HepG2 (cell line): Measurements from ENCODE around the gene PTEN.

Source experiments
- CTCF ChIP-seq: sonication (generic); formaldehyde crosslinking; IDR thresholded peaks from 2 replicates; pipeline ENCODE4 v1.5.0; 2020; ENCODE audit warnings: mild to moderate bottlenecking, missing genetic modification reagents, moderate library complexity
- GATAD2A ChIP-seq: IDR thresholded peaks from 2 replicates; pipeline ENCODE4 v1.6.1; 2016
- JUNB ChIP-seq: sonication (generic); formaldehyde crosslinking; IDR thresholded peaks from 2 replicates; pipeline ENCODE4 v1.8.0; 2022; ENCODE audit warnings: missing genetic modification reagents, mild to moderate bottlenecking, borderline replicate concordance
- MYNN ChIP-seq: sonication (generic); formaldehyde crosslinking; IDR thresholded peaks from 2 replicates; pipeline ENCODE4 v1.4.0; 2020; ENCODE audit warnings: mild to moderate bottlenecking, low read depth, missing genetic modification reagents
- POLR2AphosphoS2 ChIP-seq: IDR thresholded peaks from 2 replicates; pipeline ENCODE4 v1.6.1; 2011; ENCODE audit warnings: low read depth, low read length, improper control_type of control experiment
- SMAD3 ChIP-seq: sonication (generic); formaldehyde crosslinking; IDR thresholded peaks from 2 replicates; pipeline ENCODE4 v1.4.0; 2020; ENCODE audit warnings: missing genetic modification reagents
- SP5 ChIP-seq: IDR thresholded peaks from 2 replicates; pipeline ENCODE4 v1.6.1; 2016; ENCODE audit warnings: low read depth, borderline replicate concordance
- TCF7 ChIP-seq: sonication (generic); IDR thresholded peaks from 2 replicates; pipeline ENCODE4 v1.6.1; 2016; ENCODE audit warnings: antibody characterized with exemption, low read depth
- TCF7L2 ChIP-seq: IDR thresholded peaks from 2 replicates; pipeline ENCODE4 v1.6.1; 2011; ENCODE audit warnings: mild to moderate bottlenecking, low read depth, low read length, moderate library complexity
- ZNF224 ChIP-seq: sonication (generic); formaldehyde crosslinking; IDR thresholded peaks from 2 replicates; pipeline ENCODE4 v1.5.0; 2020; ENCODE audit warnings: mild to moderate bottlenecking, missing genetic modification reagents
- ZNF280D ChIP-seq: sonication (generic); formaldehyde crosslinking; IDR thresholded peaks from 2 replicates; pipeline ENCODE4 v1.5.1; 2020; ENCODE audit warnings: mild to moderate bottlenecking, missing genetic modification reagents
- ZNF281 ChIP-seq: sonication (generic); formaldehyde crosslinking; IDR thresholded peaks from 2 replicates; pipeline ENCODE4 v1.4.0; 2020; ENCODE audit warnings: missing genetic modification reagents, borderline replicate concordance
- ZNF350 ChIP-seq: sonication (generic); formaldehyde crosslinking; IDR thresholded peaks from 2 replicates; pipeline ENCODE4 v1.4.0; 2020; ENCODE audit warnings: mild to moderate bottlenecking, low read depth, missing genetic modification reagents, borderline replicate concordance
- ZSCAN22 ChIP-seq: sonication (generic); formaldehyde crosslinking; IDR thresholded peaks from 2 replicates; pipeline ENCODE4 v1.4.0; 2020; ENCODE audit warnings: mild to moderate bottlenecking, missing genetic modification reagents

- no peak for TF ChIP-seq POLR2AphosphoS2
- TF ChIP-seq TCF7 = no peak
- TF ChIP-seq JUNB (CRISPR knock-in tag) = no peak
- TF ChIP-seq CTCF (CRISPR knock-in tag) = no peak
- no peak for TF ChIP-seq ZNF350 (CRISPR knock-in tag)
- no peak for TF ChIP-seq SMAD3 (CRISPR knock-in tag)
- TF ChIP-seq GATAD2A (CRISPR knock-in tag) = no peak
- TF ChIP-seq ZNF280D (CRISPR knock-in tag) = no peak
- TF ChIP-seq ZSCAN22 = no peak
- no peak for TF ChIP-seq SP5 (CRISPR knock-in tag)
- TF ChIP-seq ZNF224 (CRISPR knock-in tag) = no peak
- no peak for TF ChIP-seq ZNF281 (CRISPR knock-in tag)
- no peak for TF ChIP-seq MYNN (CRISPR knock-in tag)
- TF ChIP-seq TCF7L2 = no peak
Measured at GRCh38 chr10:87931836-87932230, 68.4 kb downstream of the PTEN start.
